Upper lobe of right lung (tissue), 1 donor: ENCODE results near the gene DND1. TPM values are rescaled to one million over a fixed set of nuclear protein-coding genes. Genes with fewer than 3 reads are reported as not detected.
"Not testable (repeated sequence)": the region's sequence is repeated elsewhere in the genome, so short reads cannot be mapped to it uniquely, and the experiment has no call there.

Experiments
- ATAC-seq: fragments of 200-7000 bp; cut with Tn5 transposase; one replicate; pipeline ENCODE4 v1.9.1; 2020; ENCODE audit warnings: mild to moderate bottlenecking, moderate library complexity
- DNase-seq: peaks from one replicate; pipeline ENCODE4 v3.0.0-alpha.2; 2020
- H3K27ac ChIP-seq: fragments of 200-600 bp; one replicate; pipeline ENCODE4 v1.8.0; 2022
- H3K27me3 ChIP-seq: fragments of 200-600 bp; one replicate; pipeline ENCODE4 v1.8.0; 2022; ENCODE audit warnings: mild to moderate bottlenecking
- H3K36me3 ChIP-seq: fragments of 200-600 bp; one replicate; pipeline ENCODE4 v1.8.0; 2022
- H3K4me1 ChIP-seq: fragments of 200-600 bp; one replicate; pipeline ENCODE4 v1.8.0; 2022
- H3K4me3 ChIP-seq: fragments of 200-600 bp; one replicate; pipeline ENCODE4 v1.8.0; 2022; ENCODE audit warnings: mild to moderate bottlenecking
- H3K9me3 ChIP-seq: fragments of 200-600 bp; one replicate; pipeline ENCODE4 v1.8.0; 2022
- CTCF ChIP-seq: fragments of 200-600 bp; IDR thresholded peaks from one replicate; pipeline ENCODE4 v1.8.0; 2022; ENCODE audit warnings: antibody characterized with exemption
- intact Hi-C: fragments of 100-400 bp; cut with DNase I; formaldehyde crosslinking; loops from one replicate; pipeline ENCODE4 v1.11.0; 2022
- total RNA-seq: library from RNA; stranded (reverse); fragmentation: NEBNext Ultra II Directional; extraction: Animal tissue kit (Norgen Biotek cat#: 25700); gene quantifications from one replicate; pipeline ENCODE4 v1.2.1, GENCODE V29; 2021
- donor health status: DM: no; HTN: yes; CAD: no; lungs with severe emphysema.

Gene DND1
- total RNA-seq, 1 donor from 2014 or later: 0.84 TPM

GRCh38 chr5:140658870-140659269, 14.5 kb downstream of the DND1 start:
- H3K9me3 ChIP-seq: no peaks in the 10 kb centered on the region
- H3K27me3 ChIP-seq: no peaks in the 10 kb centered on the region
- no peak overlapping the region for H3K27ac ChIP-seq
- H3K36me3 ChIP-seq: peaks cover 95% of the 10 kb centered on the region
- TF ChIP-seq CTCF: no peak
- peaks cover 4% of the 10 kb centered on the region for H3K4me1 ChIP-seq
- ATAC-seq: no peak
- DNase-seq: no peak
- intact Hi-C loops: no loop called here
- H3K4me3 ChIP-seq: no peak overlapping the region

DNA sequence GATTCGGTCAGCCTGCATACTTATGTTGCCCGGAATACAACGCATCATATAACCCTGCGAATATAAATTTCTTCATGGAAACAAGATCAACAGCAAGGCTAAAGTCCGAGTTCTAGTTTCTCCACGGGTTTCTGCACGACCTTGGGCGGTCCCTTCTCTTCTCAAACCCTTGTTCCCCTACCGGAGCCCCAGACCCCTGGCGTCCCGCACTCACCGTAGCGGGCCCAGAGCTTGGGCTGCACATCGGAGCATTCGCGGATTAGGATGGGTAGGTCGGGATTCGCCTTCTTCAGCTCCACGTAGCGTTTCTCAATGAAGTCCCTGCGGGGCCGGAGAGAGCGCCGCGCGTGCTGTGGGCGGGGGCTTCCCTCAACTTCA, 26.3 kb downstream of the DND1 start:
- Histone ChIP-seq H3K27ac (peak overlapping the region; percentile 86), H3K9me3 (no peaks in the 10 kb centered on the region), H3K4me3 (peak overlapping the region; percentile 99), H3K4me1 (peaks cover 21% of the 10 kb centered on the region), H3K27me3 (no peaks in the 10 kb centered on the region), H3K36me3 (peaks cover 61% of the 10 kb centered on the region)
- TF ChIP-seq CTCF: no peak
- ATAC-seq: no peak
- intact Hi-C loops: no loop called here
- no peak for DNase-seq

- Histone ChIP-seq H3K4me1 (peaks cover 20% of the 10 kb centered on the region), H3K27ac (no peak overlapping the region), H3K9me3 (no peaks in the 10 kb centered on the region), H3K36me3 (peaks cover 29% of the 10 kb centered on the region), H3K4me3 (no peak overlapping the region), H3K27me3 (no peaks in the 10 kb centered on the region)
- DNase-seq: no peak
- intact Hi-C loops: no loop called here
- no peak for TF ChIP-seq CTCF
- ATAC-seq: no peak
These were observed 30.7 kb downstream of the DND1 start for GRCh38 chr5:140642718-140643117.

GRCh38 chr5:140641716-140642115, 31.7 kb downstream of the DND1 start:
- TF ChIP-seq CTCF: no peak
- Histone ChIP-seq H3K4me1 (peaks cover 19% of the 10 kb centered on the region), H3K36me3 (peaks cover 29% of the 10 kb centered on the region), H3K9me3 (no peaks in the 10 kb centered on the region), H3K27ac (no peak overlapping the region), H3K4me3 (no peak overlapping the region), H3K27me3 (no peaks in the 10 kb centered on the region)
- no peak for ATAC-seq
- intact Hi-C loops: no loop called here
- no peak for DNase-seq

- H3K36me3 ChIP-seq: peaks cover 17% of the 10 kb centered on the region
- H3K4me1 ChIP-seq: peaks cover 12% of the 10 kb centered on the region
- peak within 1 kb of the TSS; percentile 91 for H3K4me3 ChIP-seq
- peak within 1 kb of the TSS; percentile 93 for H3K27ac ChIP-seq
- DNase-seq: peak; percentile 99
- no peaks in the 10 kb centered on the region for H3K9me3 ChIP-seq
- peak; percentile 99 for ATAC-seq
- peak; percentile 74 for TF ChIP-seq CTCF
- intact Hi-C loops: loop anchor here (10.0 kb wide), 1 partner anchor 75 kb away; the partner anchor contains the start of genes APBB3 and SLC35A4
- H3K27me3 ChIP-seq: no peaks in the 10 kb centered on the region
These were observed 34.0 kb downstream of the DND1 start, which contains the start of gene TMCO6 for GRCh38 chr5:140639148-140639981. Gene TMCO6, plus strand, starts transcription at chr5:140639451. Its CDS starts 77 bp downstream, at chr5:140639528.

- peak overlapping the region; percentile 91 for H3K4me3 ChIP-seq
- DNase-seq, H3K9me3 ChIP-seq, H3K27me3 ChIP-seq, ATAC-seq: not testable (repeated sequence)
- peaks cover 16% of the 10 kb centered on the region for H3K4me1 ChIP-seq
- intact Hi-C loops: loop anchor here (10.0 kb wide), 1 partner anchor 74 kb away; the partner anchor contains the start of genes APBB3 and SLC35A4
- peaks cover 12% of the 10 kb centered on the region for H3K36me3 ChIP-seq
- H3K27ac ChIP-seq: peak overlapping the region; percentile 93
These were observed 34.6 kb downstream of the DND1 start for GRCh38 chr5:140638898-140639147.
